A375 (cell line): ENCODE results near the gene GMPR2. TPM values are rescaled to one million over a fixed set of nuclear protein-coding genes. Genes with fewer than 3 reads are reported as not detected.

Experiments used
- small RNA-seq: library from RNA; depleted of rRNA; stranded (forward); fragments of <200 nt; gene quantifications from one replicate; pipeline ENCODE3, GENCODE V24; 2014
- total RNA-seq: library from RNA; depleted of rRNA; stranded (reverse); fragments of >200 nt; shearing (Covaris generic); gene quantifications from 2 replicates; pipeline ENCODE4 v1.2.3, GENCODE V29; 2014; rRNA removed

GMPR2 gene
- total RNA-seq: 57.2 and 66.8 TPM in 2 replicates

GRCh38 chr14:24232645-24233537 lies at the start of gene GMPR2:
Gene GMPR2, plus strand, starts transcription at chr14:24232929. Its CDS starts 325 bp downstream, at chr14:24233254.

GRCh38 chr14:24188251-24189058 lies 44.3 kb upstream of the GMPR2 start, which contains the start of gene IPO4:
Gene IPO4, minus strand, starts transcription at chr14:24188816. Its CDS starts 29 bp downstream, at chr14:24188787.

GRCh38 chr14:24195186-24196070 lies 37.3 kb upstream of the GMPR2 start, which contains the start of gene TM9SF1:
Gene TM9SF1, minus strand, starts transcription at chr14:24195441. Its CDS starts 422 bp downstream, at chr14:24195019.

GRCh38 chr14:24212924-24213865 lies 19.5 kb upstream of the GMPR2 start, which contains the start of gene CHMP4A:
Gene CHMP4A, minus strand, starts transcription at chr14:24213488. Its CDS starts 49 bp downstream, at chr14:24213439.

GRCh38 chr14:24215495-24216344 lies 17.0 kb upstream of the GMPR2 start, which contains the start of gene MDP1:
Gene MDP1, minus strand, starts transcription at chr14:24216066. Its CDS starts 111 bp downstream, at chr14:24215955.

GRCh38 chr14:24232121-24232644 lies 546 bp upstream of the GMPR2 start, which contains the start of gene NEDD8:
Gene NEDD8, minus strand, starts transcription at chr14:24232367. Its CDS starts 100 bp downstream, at chr14:24232267.

GRCh38 chr14:24262821-24263733 lies 30.3 kb downstream of the GMPR2 start, which contains the start of gene TGM1:
Gene TGM1, minus strand, starts transcription at chr14:24263177. Its CDS starts 825 bp downstream, at chr14:24262352.

GRCh38 chr14:24271134-24271833 lies 38.6 kb downstream of the GMPR2 start, which contains the start of gene RABGGTA:
Gene RABGGTA, minus strand, starts transcription at chr14:24271597. Its CDS starts 482 bp downstream, at chr14:24271115.

Small RNA genes within 50 kb of the gene (small RNA-seq; reads per million reads assigned to genes)
- gene AL136295.4 (not detected), gene CHMP4A (not detected), gene MDP1 (not detected)

Other genes starting within 250 kb of the GMPR2 start
- 20.4 and 23.5 TPM in 2 replicates for gene DHRS4L2, start 244.0 kb upstream of the GMPR2 start, total RNA-seq
- 0.34 and 0.41 TPM in 2 replicates for gene CARMIL3, start 180.9 kb upstream of the GMPR2 start, total RNA-seq
- not detected in 2 replicates for gene CPNE6, start 161.4 kb upstream of the GMPR2 start, total RNA-seq
- gene PCK2, start 138.6 kb upstream of the GMPR2 start, total RNA-seq: 50.4 and 54.3 TPM in 2 replicates
- gene DCAF11, start 118.2 kb upstream of the GMPR2 start, total RNA-seq: 53.4 and 55.0 TPM in 2 replicates
- gene NRL, start 118.0 kb upstream of the GMPR2 start, total RNA-seq: 0.94 and 2.0 TPM in 2 replicates
- gene FITM1, start 102.3 kb upstream of the GMPR2 start, total RNA-seq: 0.37 TPM in 1 of 2 replicates, not detected in the other
- 156 and 194 TPM in 2 replicates for gene PSME1, start 96.7 kb upstream of the GMPR2 start, total RNA-seq
- 23.3 and 33.3 TPM in 2 replicates for gene EMC9, start 91.3 kb upstream of the GMPR2 start, total RNA-seq
- 207 and 210 TPM in 2 replicates for gene PSME2, start 86.3 kb upstream of the GMPR2 start, total RNA-seq
- gene RNF31, start 85.4 kb upstream of the GMPR2 start, total RNA-seq: 66.8 and 79.3 TPM in 2 replicates
- 9.2 and 18.5 TPM in 2 replicates for gene IRF9, start 71.7 kb upstream of the GMPR2 start, total RNA-seq
- gene REC8, start 60.8 kb upstream of the GMPR2 start, total RNA-seq: 1.2 and 3.3 TPM in 2 replicates
- 129 and 134 TPM in 2 replicates for gene IPO4, start 44.1 kb upstream of the GMPR2 start, total RNA-seq
- 35.1 and 37.9 TPM in 2 replicates for gene TM9SF1, start 37.5 kb upstream of the GMPR2 start, total RNA-seq
- not detected in 2 replicates for gene TSSK4, start 27.2 kb upstream of the GMPR2 start, total RNA-seq
- 40.5 and 45.6 TPM in 2 replicates for gene CHMP4A, start 19.4 kb upstream of the GMPR2 start, total RNA-seq
- 13.8 and 20.6 TPM in 2 replicates for gene MDP1, start 16.9 kb upstream of the GMPR2 start, total RNA-seq
- 247 and 277 TPM in 2 replicates for gene NEDD8, start 562 bp upstream of the GMPR2 start, total RNA-seq
- 27.6 and 27.8 TPM in 2 replicates for gene TINF2, start 9.7 kb downstream of the GMPR2 start, total RNA-seq
- gene TGM1, start 30.2 kb downstream of the GMPR2 start, total RNA-seq: 0.49 and 1.1 TPM in 2 replicates
- 30.0 and 35.3 TPM in 2 replicates for gene RABGGTA, start 38.7 kb downstream of the GMPR2 start, total RNA-seq
- 7.5 and 8.2 TPM in 2 replicates for gene DHRS1, start 66.9 kb downstream of the GMPR2 start, total RNA-seq
- gene NOP9, start 66.9 kb downstream of the GMPR2 start, total RNA-seq: 14.6 and 22.7 TPM in 2 replicates
- gene CIDEB, start 75.0 kb downstream of the GMPR2 start, total RNA-seq: not detected in 2 replicates
- gene LTB4R2, start 77.2 kb downstream of the GMPR2 start, total RNA-seq: 11.0 and 14.6 TPM in 2 replicates
- gene LTB4R, start 78.6 kb downstream of the GMPR2 start, total RNA-seq: 10.5 and 15.5 TPM in 2 replicates
- gene ADCY4, start 102.1 kb downstream of the GMPR2 start, total RNA-seq: not detected in 2 replicates
- not detected in 2 replicates for gene RIPK3, start 107.1 kb downstream of the GMPR2 start, total RNA-seq
- gene NFATC4, start 135.3 kb downstream of the GMPR2 start, total RNA-seq: 8.6 and 12.2 TPM in 2 replicates
- gene NYNRIN, start 166.1 kb downstream of the GMPR2 start, total RNA-seq: 0.23 and 0.37 TPM in 2 replicates
- 0.75 and 0.96 TPM in 2 replicates for gene CBLN3, start 196.7 kb downstream of the GMPR2 start, total RNA-seq
- 52.5 and 52.6 TPM in 2 replicates for gene KHNYN, start 197.0 kb downstream of the GMPR2 start, total RNA-seq
- 21.4 and 22.5 TPM in 2 replicates for gene SDR39U1, start 209.8 kb downstream of the GMPR2 start, total RNA-seq